GM23248 (cell line): ENCODE data around the gene ARHGAP44.

ENCODE experiments used
- EZH2 ChIP-seq: fragments of 200-600 bp; sonication (generic); IDR thresholded peaks from 2 replicates; pipeline ENCODE4 v1.6.1; 2018; ENCODE audit warnings: antibody characterized with exemption, mild to moderate bottlenecking; ENCODE audit not compliant: insufficient read depth, poor library complexity, severe bottlenecking
- EZH2phosphoT487 ChIP-seq: fragments of 200-600 bp; sonication (generic); IDR thresholded peaks from 2 replicates; pipeline ENCODE4 v1.6.1; 2018; ENCODE audit warnings: antibody characterized with exemption, moderate library complexity, mild to moderate bottlenecking, low read depth; ENCODE audit not compliant: insufficient read depth

DNA sequence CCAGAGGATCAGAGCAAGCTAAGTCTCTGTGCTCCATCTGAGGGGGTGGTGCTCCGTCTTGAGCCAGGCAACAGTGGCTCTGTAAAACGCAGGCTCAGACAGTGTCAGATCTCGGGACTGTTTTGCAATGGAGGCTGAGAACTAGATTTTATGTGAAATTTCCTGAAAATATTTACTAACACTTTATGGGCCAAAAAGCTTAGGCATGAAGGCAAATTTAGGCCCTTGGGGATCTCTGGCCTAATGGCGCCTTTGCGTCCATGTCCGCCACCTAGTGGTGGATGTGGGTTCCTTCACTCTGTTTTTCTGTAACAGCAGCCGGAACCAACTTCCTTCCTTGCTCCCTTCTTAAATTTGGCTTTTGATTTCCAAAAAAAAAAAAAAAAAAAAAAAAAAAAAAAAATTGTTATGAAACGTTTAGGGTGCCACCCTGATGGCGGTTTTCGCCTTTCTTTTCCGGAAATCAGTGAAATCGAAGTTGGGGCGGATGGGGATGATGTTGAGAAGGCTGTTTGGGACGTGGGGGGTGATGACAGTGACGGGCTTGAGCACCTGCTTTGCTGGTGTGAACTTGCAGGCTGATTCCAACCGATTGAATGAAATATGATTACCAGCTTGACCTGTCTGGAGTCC, 242.5 kb downstream of the ARHGAP44 start:
- no peak for TF ChIP-seq EZH2
- TF ChIP-seq EZH2phosphoT487, result no peak
